ENCODE results near the gene GALNT17. TPM values are rescaled to one million over a fixed set of nuclear protein-coding genes. Genes with fewer than 3 reads are reported as not detected.

The GALNT17 gene
- total RNA-seq, 4 donors from 2014 or later: 51.1 to 95.6 (median 69.8) TPM

GRCh38 chr7:71659622-71660021 lies 527.7 kb downstream of the GALNT17 start:
- Histone ChIP-seq H3K9me3 (peaks cover 0 to 13% (median 2%) of the 10 kb centered on the region in 4 donors), H3K36me3 (no peaks in the 10 kb centered on the region), H3K27ac (replicated peaks in 1 of 4) (no peak overlapping the region), H3K4me3 (no peak overlapping the region), H3K27me3 (no peaks in the 10 kb centered on the region), H3K4me1 (no peaks in the 10 kb centered on the region)
- 88% methylated on average over 2 of the region's 2 CpGs for WGBS
- TF ChIP-seq EP300 (IDR thresholded peaks at IDR 0.05): no peak
- no peak for DNase-seq (ENCODE audit: extremely low spot score)
- intact Hi-C loops (cut with DNase I): no loop called here

GRCh38 chr7:71661671-71662224 lies 529.8 kb downstream of the GALNT17 start:
- TF ChIP-seq POLR2AphosphoS5 (IDR thresholded peaks at IDR 0.05) (no peak), EP300 (IDR thresholded peaks at IDR 0.05) (no peak), CTCF (IDR thresholded peaks at IDR 0.05) (no peak), POLR2A (IDR thresholded peaks at IDR 0.05; ENCODE audit: low read depth) (no peak)
- 92% methylated on average over 1 of the region's 1 CpG for WGBS
- intact Hi-C loops (cut with DNase I): no loop called here

DNA sequence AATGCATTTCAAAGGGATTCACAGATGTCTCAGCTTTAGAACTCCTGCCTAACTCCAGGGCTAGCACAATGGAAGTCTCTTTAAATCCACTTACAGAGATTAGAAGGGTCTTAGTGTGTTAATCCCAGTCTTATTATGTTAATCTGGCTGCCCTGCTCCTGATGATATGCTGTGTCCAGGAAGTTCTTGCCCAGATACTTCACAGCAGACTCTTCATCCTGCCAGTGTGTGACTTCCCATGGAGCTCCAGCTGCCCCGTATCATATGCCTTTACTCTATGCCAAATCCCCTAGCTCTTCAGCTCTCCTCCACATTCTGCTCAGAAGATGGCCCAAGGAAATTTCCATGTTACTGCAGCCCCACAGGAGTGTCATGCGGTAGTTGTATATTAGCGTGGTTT lies 533.8 kb downstream of the GALNT17 start:
- WGBS: 88% methylated on average over 3 of the region's 3 CpGs
- Histone ChIP-seq H3K9me3 (peaks cover 0 to 16% (median 2%) of the 10 kb centered on the region in 4 donors), H3K4me1 (no peaks in the 10 kb centered on the region), H3K36me3 (no peaks in the 10 kb centered on the region), H3K27me3 (no peaks in the 10 kb centered on the region), H3K27ac (replicated peaks in 1 of 4) (no peak overlapping the region), H3K4me3 (no peak overlapping the region)
- DNase-seq (ENCODE audit: extremely low spot score): no peak
- intact Hi-C loops (cut with DNase I): no loop called here
- no peak for TF ChIP-seq POLR2A (IDR thresholded peaks at IDR 0.05; ENCODE audit: low read depth)
- no peak for TF ChIP-seq POLR2AphosphoS5 (IDR thresholded peaks at IDR 0.05)
- TF ChIP-seq EP300 (IDR thresholded peaks at IDR 0.05): no peak
- TF ChIP-seq CTCF (IDR thresholded peaks at IDR 0.05): no peak

More at GRCh38 chr7:71661671-71662224, 529.8 kb downstream of the GALNT17 start:
- Histone ChIP-seq H3K9me3 (peaks cover 0 to 16% (median 2%) of the 10 kb centered on the region in 4 donors), H3K27me3 (no peaks in the 10 kb centered on the region), H3K4me3 (no peak overlapping the region), H3K36me3 (no peaks in the 10 kb centered on the region), H3K4me1 (no peaks in the 10 kb centered on the region), H3K27ac (replicated peaks in 1 of 4) (no peak overlapping the region)
- no peak for DNase-seq (ENCODE audit: extremely low spot score)

GRCh38 chr7:71668572-71668971 lies 536.6 kb downstream of the GALNT17 start:
- Histone ChIP-seq H3K36me3 (peaks cover 0 to 1% (median 0%) of the 10 kb centered on the region in 4 donors), H3K4me3 (no peak overlapping the region), H3K27ac (replicated peaks in 1 of 4) (no peak overlapping the region), H3K9me3 (peaks cover 0 to 9% (median 2%) of the 10 kb centered on the region in 4 donors), H3K4me1 (no peaks in the 10 kb centered on the region), H3K27me3 (no peaks in the 10 kb centered on the region)
- 87% methylated on average over 1 of the region's 1 CpG for WGBS
- intact Hi-C loops (cut with DNase I): no loop called here
- TF ChIP-seq CTCF (IDR thresholded peaks at IDR 0.05): no peak
- DNase-seq (ENCODE audit: extremely low spot score): no peak

DNA sequence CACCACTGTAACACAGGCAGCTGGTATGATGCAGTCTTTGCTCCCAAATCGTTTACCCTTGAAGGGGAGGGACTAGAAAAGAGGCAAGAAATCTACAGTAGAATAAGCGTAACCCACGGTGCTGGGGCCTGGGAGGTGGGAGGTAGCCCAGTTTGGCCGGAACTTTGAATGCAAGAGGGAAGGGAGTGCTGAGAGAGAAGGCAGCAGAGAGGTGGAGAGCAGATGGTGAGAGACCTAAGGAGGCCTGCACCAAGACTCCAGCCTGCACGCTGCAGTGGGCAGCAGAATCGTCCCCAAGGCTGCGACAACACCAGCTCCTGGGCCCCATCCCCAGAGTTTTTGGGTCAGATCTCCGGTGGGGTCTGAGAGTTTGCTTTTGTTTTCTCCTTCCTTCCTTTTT lies 547.5 kb downstream of the GALNT17 start:
- 67% methylated on average over 8 of the region's 8 CpGs for WGBS
- no peaks in the 10 kb centered on the region for H3K4me1 ChIP-seq
- no peak for TF ChIP-seq POLR2A (IDR thresholded peaks at IDR 0.05; ENCODE audit: low read depth)
- no peak for TF ChIP-seq EP300 (IDR thresholded peaks at IDR 0.05)
- no peak for TF ChIP-seq CTCF (IDR thresholded peaks at IDR 0.05)
- no peak for TF ChIP-seq POLR2AphosphoS5 (IDR thresholded peaks at IDR 0.05)
- H3K9me3 ChIP-seq: no peaks in the 10 kb centered on the region
- DNase-seq (ENCODE audit: extremely low spot score): no peak
- intact Hi-C loops (cut with DNase I): no loop called here
- H3K36me3 ChIP-seq: peaks cover 0 to 25% (median 2%) of the 10 kb centered on the region in 4 donors
- H3K4me3 ChIP-seq: no peak overlapping the region
- H3K27me3 ChIP-seq: no peaks in the 10 kb centered on the region
- H3K27ac ChIP-seq (replicated peaks in 1 of 4): no peak overlapping the region

Measured in esophagus muscularis mucosa (tissue), 4 donors.